Measurements from ENCODE around the gene KDF1.

GRCh38 chr1:26907071-26907917 is 53.0 kb downstream of the KDF1 start:
- no peak for TF ChIP-seq CTCF (IDR thresholded peaks at IDR 0.05)
- TF ChIP-seq POLR2A (IDR thresholded peaks at IDR 0.05): no peak
